GM12891 (cell line): ENCODE measurements around the gene LUM.

Experiments
- PAX5 ChIP-seq: IDR thresholded peaks from 2 replicates; pipeline ENCODE4 v1.6.1; 2011; ENCODE audit warnings: low read length, moderate library complexity, mild to moderate bottlenecking; ENCODE audit not compliant: insufficient read depth, severe bottlenecking
- POLR2A ChIP-seq: IDR thresholded peaks from 2 replicates; pipeline ENCODE4 v1.6.1; 2011; ENCODE audit warnings: low read depth, low read length, control low read depth
- POLR2AphosphoS5 ChIP-seq: IDR thresholded peaks from 2 replicates; pipeline ENCODE4 v1.6.1; 2011; ENCODE audit warnings: low read depth, low read length, control low read depth
- POU2F2 ChIP-seq: IDR thresholded peaks from 2 replicates; pipeline ENCODE4 v1.6.1; 2011; ENCODE audit warnings: low read depth, mild to moderate bottlenecking, control low read depth, low read length, moderate library complexity
- SPI1 ChIP-seq: IDR thresholded peaks from 2 replicates; pipeline ENCODE4 v1.6.1; 2011; ENCODE audit warnings: low read depth, low read length, control low read depth
- TAF1 ChIP-seq: IDR thresholded peaks from 2 replicates; pipeline ENCODE4 v1.6.1; 2011; ENCODE audit warnings: low read depth, low read length, control low read depth

- TF ChIP-seq SPI1: no peak
- no peak for TF ChIP-seq POLR2AphosphoS5
- no peak for TF ChIP-seq POLR2A
- TF ChIP-seq TAF1: no peak
- no peak for TF ChIP-seq POU2F2
- no peak for TF ChIP-seq PAX5
Observed at GRCh38 chr12:91074154-91074709, 37.1 kb downstream of the LUM start.
